GM12892 (cell line): ENCODE data around the gene CMIP.

Experiments used
- DNase-seq: peaks from one replicate; pipeline ENCODE4 v3.0.0; 2011; ENCODE audit not compliant: insufficient read length
- FAIRE-seq: peaks from 2 replicates; lab custom pipeline; 2011; peaks lifted over from hg19 to GRCh38; lab: Jason Lieb, UNC
- POLR2A ChIP-seq: IDR thresholded peaks from 2 replicates; pipeline ENCODE4 v1.6.1; 2011; ENCODE audit warnings: low read depth, low read length, control low read depth
- POLR2AphosphoS5 ChIP-seq: IDR thresholded peaks from 2 replicates; pipeline ENCODE4 v1.6.1; 2011; ENCODE audit warnings: low read depth, low read length, control low read depth
- TAF1 ChIP-seq: IDR thresholded peaks from 2 replicates; pipeline ENCODE4 v1.6.1; 2011; ENCODE audit warnings: low read depth, mild to moderate bottlenecking, control low read depth, low read length, borderline replicate concordance

Gene CMIP

DNA sequence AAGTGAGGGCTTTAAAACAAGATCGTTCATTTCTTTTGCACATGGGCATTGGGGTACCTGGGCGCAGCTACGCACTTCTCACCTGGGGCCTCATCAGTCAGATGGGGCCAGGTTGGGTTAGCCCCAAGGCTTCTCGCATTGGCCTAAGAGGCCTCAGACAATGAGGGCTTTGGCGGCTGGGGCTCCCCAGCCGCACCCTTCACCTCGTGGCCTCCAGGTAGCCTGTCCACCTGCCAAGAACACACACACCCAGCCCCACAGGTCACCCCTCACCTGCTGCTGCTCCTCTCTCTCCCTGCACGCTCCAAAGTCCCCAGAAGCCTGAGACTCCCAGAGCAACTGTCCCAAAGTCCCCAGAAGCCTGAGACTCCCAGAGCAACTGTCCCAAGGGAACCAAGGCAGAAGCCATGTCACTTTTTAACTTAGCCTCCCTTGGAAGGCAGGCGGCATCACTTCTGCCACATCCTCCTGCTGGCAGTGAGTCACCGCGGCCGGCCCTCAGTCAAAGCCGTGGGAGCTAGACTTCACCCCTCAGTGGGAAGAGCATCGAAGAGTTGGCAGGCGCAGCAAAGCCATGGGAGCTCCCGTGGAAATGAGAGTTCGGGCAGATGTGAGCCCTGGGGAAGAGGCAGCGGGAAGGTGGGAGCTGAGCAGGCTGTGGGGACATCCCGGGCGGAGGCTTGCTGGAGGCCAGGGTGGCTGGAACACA lies 255.6 kb downstream of the CMIP start:
- no peak for FAIRE-seq
- no peak for DNase-seq
- TF ChIP-seq POLR2AphosphoS5 (no peak), POLR2A (no peak), TAF1 (no peak)

DNA sequence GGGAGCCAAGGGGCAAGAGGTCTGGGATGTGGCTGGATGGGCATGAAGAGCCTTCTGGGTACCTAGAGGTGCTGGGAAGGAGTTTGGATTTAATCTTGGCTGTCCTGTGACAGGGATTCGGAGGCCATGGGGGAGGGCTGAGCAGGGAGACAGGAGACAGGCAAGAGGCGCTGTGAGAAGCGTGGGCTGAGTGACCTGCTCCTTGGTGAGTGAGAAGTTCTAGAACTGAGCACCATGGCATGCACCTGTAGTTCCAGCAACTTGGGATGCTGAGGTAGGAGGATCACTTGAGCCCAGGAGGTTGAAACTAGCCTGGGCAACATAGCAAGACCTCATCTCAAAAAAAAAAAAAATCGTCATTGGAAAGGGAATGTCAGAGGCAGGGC lies 256.2 kb downstream of the CMIP start:
- DNase-seq (no peak), FAIRE-seq (no peak)
- no peak for TF ChIP-seq POLR2AphosphoS5
- TF ChIP-seq TAF1: no peak
- no peak for TF ChIP-seq POLR2A

DNA sequence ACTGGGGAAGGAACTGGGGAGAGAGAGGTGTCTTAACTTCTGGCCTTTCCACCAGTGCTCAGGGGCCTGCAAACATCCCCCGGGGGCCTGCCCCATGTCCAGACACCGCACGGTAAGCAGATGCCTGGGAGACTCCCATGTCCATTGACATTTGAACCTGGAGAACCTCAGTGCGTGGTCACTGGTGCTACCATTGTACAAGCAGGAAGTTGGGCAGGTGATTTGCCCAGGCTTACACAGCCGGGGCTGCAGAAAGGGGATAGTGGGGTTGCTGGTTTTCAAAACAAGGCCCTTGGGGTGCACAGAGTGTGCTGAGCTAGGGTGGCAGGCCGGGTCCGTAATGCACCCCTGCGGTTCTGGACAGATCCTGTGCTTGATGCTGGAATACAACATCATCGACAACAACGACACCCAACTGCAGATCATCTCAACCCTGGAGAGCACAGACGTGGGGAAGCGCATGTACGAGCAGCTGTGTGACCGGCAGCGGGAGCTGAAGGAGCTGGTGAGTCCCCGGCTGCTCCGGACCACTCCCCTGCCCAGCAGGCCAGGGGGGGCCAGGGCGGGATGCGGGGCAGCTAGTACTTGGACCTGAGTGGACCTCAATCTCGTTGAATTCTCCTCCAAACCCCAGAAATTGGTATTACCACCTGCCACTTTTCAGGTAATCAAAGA lies 256.8 kb downstream of the CMIP start:
- TF ChIP-seq TAF1 (no peak), POLR2AphosphoS5 (no peak), POLR2A (no peak)
- no peak for FAIRE-seq
- no peak for DNase-seq

DNA sequence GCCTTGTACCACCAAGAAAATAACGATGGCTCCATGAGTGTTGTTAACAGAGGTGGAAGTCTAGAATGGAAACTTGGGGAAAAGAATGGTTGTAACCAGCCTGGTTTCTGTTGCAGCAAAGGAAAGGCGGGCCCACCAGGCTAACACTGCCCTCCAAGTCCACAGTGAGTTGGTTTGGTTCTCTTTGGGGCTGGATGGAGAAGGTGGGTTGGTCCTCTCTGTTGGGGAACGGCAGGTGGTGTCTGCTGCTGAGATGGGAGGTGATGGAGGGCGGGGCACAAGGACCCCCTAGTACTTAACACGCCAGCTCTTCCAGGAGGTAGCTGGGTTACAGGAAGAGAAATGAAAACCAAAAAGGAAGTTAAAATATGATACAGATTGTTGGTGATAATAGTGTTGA lies 257.9 kb downstream of the CMIP start:
- TF ChIP-seq POLR2AphosphoS5: no peak
- no peak for TF ChIP-seq POLR2A
- TF ChIP-seq TAF1: no peak
- DNase-seq (no peak), FAIRE-seq (no peak)

DNA sequence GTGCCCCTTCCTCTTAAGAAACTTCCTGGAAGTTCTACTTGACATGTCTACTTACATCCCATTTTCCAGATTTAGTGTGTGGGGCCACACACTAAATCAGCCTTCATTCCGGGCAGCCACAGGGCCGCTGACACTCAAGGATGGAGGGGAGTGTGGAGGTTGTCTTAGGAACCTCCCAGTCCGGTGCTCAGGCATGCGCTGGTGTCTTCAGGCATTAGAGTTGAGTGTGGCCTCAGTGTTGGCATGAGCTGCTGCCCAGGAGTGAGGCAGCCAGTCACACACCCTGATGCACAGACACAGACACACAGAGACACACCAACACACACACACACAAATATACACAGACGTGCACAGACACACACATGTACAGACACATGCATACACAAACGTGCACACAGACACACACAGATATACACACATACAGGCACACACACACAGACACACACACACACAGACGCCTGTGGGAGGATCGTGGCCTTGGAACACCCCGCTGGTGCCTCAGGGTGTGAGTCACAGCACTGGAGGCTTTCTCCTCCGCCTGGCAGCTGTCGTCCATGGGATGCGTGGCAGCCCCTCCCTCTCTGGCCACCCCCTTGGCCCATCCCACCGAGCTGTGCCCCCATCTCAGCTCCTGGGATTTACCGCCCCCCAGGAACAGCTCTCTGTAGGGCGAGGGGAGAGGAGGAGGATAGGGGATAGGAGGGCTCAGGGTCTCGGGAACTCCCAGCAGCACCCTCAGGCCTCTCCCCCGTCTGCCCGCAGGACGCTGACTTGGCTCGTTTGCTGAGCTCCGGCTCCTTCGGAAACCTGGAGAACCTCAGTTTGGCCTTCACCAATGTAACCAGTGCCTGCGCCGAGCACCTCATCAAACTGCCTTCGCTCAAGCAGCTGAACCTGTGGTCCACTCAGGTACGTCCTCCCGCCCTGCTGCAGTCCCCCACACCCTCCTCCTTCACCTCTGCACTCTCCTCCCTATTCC lies 258.9 kb downstream of the CMIP start:
- no peak for DNase-seq
- FAIRE-seq: no peak
- TF ChIP-seq POLR2A (no peak), TAF1 (no peak), POLR2AphosphoS5 (no peak)

DNA sequence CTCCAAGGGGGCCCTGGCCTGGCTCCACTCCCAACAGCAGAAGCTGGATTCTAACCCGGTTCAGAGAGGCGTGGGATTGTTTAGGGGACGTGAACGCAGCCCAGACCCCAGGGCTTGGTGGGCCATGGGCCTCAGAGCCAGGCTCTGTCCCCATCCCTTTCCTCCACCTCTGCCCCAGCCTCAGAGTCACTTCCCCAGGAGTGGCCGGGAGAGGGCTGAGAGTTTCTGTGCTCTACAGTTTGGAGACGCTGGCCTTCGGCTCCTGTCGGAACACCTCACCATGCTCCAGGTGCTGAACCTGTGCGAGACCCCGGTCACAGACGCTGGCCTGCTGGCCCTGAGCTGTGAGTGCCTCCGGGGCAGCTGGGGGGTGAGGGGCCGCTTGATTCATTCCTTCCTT lies 260.7 kb downstream of the CMIP start:
- FAIRE-seq: no peak
- TF ChIP-seq POLR2A: no peak
- no peak for TF ChIP-seq TAF1
- TF ChIP-seq POLR2AphosphoS5: no peak
- no peak for DNase-seq

DNA sequence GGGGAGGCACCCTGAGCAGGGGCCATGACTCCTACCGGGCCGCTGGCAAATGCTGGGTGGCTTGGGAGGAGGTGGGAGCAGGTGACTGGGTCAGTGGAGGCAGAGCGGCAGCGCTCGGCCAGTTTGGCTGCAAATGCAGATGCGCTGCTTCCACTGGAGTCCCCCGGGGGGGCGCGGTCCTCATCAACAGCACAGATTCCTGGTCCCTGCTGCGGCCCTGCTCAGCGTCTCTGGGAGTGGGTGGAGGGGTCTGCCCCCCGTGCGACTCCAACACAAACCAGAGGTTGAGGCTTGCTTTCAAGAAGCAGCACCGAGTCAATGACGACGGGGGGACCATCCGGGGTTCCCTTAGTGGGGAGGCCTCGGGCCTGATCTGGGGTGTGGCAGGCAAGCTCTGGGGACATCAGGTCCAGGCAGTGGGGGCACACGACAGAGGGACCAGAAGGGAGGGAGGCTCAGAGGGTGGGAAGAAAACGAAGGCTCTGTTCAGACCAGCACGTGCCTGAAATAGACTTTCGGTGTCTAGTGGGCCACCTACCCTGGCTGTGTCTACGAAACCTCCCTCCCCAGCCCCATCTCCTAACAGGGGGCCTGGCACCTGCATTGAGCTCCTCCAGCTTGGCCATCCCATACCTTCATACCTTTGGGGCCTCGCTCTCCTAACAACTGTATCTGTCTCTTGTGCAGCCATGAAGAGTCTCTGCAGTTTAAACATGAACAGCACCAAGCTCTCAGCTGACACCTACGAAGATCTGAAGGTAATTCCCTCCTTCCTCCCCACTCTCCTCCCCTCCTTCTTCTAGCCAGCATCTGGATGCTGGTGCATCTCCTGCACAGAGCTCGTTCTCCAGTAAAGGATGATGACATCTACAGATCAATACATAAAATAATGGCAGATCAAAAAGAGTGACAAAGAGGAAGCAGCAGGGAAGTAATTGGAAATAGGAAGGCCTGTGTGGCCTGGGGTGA lies 262.0 kb downstream of the CMIP start:
- no peak for FAIRE-seq

DNA sequence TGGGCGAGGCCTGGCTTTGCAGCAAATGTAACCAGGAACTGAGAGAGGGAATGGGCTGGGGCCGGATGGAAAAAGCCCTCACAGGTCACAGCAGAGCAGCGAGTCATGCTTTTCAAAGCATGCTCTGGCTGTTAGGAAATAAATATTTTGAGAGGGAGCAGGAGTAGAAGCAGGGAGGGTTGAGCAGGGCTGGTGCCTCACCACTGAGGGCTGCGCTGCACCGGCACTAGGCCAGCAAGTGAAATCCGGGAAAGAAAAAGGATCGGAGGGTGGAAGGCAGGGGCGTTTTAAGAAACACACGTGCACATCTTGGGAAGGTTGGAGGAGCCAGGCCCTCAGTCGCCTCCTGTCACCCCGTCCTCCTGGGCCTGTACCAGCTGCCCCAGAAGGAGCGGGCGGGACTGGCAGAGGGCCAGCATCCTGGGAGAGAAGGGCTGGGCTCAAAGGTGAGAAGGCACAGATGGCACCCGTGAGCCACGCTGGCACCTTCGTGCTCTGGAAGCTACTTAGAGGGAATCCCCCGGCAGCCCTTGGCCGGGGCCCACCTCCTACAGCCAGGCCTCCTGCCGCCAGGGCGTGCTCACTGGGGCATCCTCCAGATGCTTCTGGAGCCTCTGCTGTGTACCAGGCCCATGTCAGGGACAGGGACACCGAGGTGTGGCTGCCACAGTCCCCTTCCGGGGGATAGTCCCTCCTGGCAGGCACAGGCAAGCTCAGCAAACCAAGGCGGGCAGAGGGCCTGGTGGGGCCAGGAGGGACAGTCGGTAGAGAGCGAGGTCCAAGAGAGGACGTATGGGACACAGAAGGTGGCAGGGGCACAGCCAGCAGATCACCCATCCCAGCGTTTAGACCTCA lies 263.0 kb downstream of the CMIP start:
- DNase-seq: no peak
- TF ChIP-seq POLR2AphosphoS5 (no peak), TAF1 (no peak), POLR2A (no peak)
- no peak for FAIRE-seq

More for the DNA sequence above, 262.0 kb downstream of the CMIP start:
- no peak for DNase-seq
- TF ChIP-seq POLR2AphosphoS5: no peak
- TF ChIP-seq TAF1: no peak
- no peak for TF ChIP-seq POLR2A

DNA sequence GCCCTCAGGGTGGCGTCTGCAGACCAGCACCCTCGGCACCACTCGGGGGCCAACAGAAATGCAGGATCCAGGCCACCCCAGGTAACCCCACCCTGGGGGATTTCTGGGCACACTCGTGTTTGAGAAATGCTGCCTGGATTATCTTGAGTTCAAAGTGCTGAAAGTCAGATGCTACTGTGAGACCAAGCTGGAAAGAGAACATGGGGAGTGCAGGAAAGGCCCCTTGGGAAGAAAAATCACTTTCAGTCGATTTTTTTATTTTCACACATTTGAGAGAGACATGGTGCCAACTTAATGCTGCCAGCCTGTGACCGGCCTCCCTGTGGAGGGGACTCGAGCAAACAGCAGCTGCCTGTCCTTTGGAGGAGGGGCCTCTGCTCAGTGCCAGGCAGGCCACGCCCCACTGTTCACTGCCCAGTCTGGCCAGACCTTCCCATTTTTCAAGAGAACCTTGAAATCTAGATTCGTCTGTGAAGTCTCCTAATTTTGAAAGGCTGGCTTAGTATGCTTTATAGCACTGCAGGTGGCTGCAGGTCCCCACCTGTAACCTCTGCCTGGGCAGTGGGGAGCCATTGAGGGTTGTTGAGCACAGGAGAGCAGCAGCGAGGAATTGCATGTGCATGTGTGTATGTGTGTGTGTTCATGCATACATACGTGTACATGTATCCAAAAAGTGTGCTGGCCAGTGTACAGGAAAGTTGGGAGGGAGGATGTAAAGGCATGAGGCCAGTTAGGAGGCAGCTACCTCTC lies 263.8 kb downstream of the CMIP start:
- no peak for DNase-seq
- no peak for FAIRE-seq
- TF ChIP-seq POLR2A: no peak
- TF ChIP-seq POLR2AphosphoS5: no peak
- TF ChIP-seq TAF1: no peak
